ENCODE measurements around the gene MACROD2. TPM values are rescaled to one million over a fixed set of nuclear protein-coding genes. Genes with fewer than 3 reads are reported as not detected.

The MACROD2 gene
- total RNA-seq, 1 donor from 2014 or later = 2.4 TPM

DNA sequence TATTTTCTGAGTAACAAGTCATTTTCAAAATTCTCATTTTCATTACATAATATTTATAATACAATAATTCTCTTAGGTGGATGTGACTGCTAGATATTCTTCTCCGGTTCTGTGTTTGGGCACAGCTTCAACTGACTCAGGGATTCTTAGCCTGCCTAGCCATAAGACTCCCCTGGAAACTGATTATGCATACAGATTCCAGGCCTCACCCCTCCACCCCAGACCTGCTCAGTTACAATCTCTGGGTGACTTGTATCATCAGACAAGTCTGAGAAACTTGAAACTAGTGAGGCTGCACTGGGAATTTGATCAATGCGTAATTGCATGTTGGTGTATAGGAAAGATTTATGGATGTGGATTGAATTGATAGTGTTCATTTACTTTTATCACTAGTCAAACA lies 316.7 kb downstream of the MACROD2 start:
- H2AFZ ChIP-seq (ENCODE audit: low read depth, low read length) = no peak overlapping the region
- no peak for FAIRE-seq
- H3K4me3 Mint-ChIP-seq (ENCODE audit: unreplicated experiment) = no peak overlapping the region
- H3K9ac ChIP-seq (ENCODE audit: low read length) = no peak overlapping the region
- no peak overlapping the region for H3K27ac ChIP-seq (ENCODE audit: low read depth, low read length)
- no peaks in the 10 kb centered on the region for H3K27me3 Mint-ChIP-seq (ENCODE audit: low read depth, unreplicated experiment)
- H4K20me1 ChIP-seq (ENCODE audit: insufficient read depth, low read length) = no peaks in the 10 kb centered on the region
- no peaks in the 10 kb centered on the region for H3K27me3 ChIP-seq (ENCODE audit: insufficient read depth, low read length)
- no peak overlapping the region for H3K4me3 ChIP-seq (ENCODE audit: insufficient read depth, low read depth, low read length)
- no peak overlapping the region for H3K4me2 ChIP-seq (ENCODE audit: low read length)
- H3K9me3 Mint-ChIP-seq (ENCODE audit: unreplicated experiment) = no peaks in the 10 kb centered on the region
- H3K27ac Mint-ChIP-seq (ENCODE audit: unreplicated experiment) = no peak overlapping the region
- no peak for DNase-seq (ENCODE audit: low read depth)
- H3K36me3 Mint-ChIP-seq (ENCODE audit: low read depth, unreplicated experiment) = no peaks in the 10 kb centered on the region
- H3K36me3 ChIP-seq (ENCODE audit: insufficient read depth, low read length) = no peaks in the 10 kb centered on the region
- no peaks in the 10 kb centered on the region for H3K79me2 ChIP-seq (ENCODE audit: insufficient read depth, low read length)
- H3K9me3 ChIP-seq (ENCODE audit: insufficient read depth, low read depth, low read length) = no peaks in the 10 kb centered on the region
- no peaks in the 10 kb centered on the region for H3K4me1 Mint-ChIP-seq (ENCODE audit: low read depth, unreplicated experiment)
- H3K4me1 ChIP-seq (ENCODE audit: insufficient read depth, low read length) = no peaks in the 10 kb centered on the region
- TF ChIP-seq, protein P1, sequence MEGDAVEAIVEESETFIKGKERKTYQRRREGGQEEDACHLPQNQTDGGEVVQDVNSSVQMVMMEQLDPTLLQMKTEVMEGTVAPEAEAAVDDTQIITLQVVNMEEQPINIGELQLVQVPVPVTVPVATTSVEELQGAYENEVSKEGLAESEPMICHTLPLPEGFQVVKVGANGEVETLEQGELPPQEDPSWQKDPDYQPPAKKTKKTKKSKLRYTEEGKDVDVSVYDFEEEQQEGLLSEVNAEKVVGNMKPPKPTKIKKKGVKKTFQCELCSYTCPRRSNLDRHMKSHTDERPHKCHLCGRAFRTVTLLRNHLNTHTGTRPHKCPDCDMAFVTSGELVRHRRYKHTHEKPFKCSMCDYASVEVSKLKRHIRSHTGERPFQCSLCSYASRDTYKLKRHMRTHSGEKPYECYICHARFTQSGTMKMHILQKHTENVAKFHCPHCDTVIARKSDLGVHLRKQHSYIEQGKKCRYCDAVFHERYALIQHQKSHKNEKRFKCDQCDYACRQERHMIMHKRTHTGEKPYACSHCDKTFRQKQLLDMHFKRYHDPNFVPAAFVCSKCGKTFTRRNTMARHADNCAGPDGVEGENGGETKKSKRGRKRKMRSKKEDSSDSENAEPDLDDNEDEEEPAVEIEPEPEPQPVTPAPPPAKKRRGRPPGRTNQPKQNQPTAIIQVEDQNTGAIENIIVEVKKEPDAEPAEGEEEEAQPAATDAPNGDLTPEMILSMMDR (IDR thresholded peaks at IDR 0.05; ENCODE audit: insufficient read depth, low read depth, low read length) = no peak
- TF ChIP-seq EZH2 (IDR thresholded peaks at IDR 0.05; ENCODE audit: insufficient read depth, low read length) = no peak

DNA sequence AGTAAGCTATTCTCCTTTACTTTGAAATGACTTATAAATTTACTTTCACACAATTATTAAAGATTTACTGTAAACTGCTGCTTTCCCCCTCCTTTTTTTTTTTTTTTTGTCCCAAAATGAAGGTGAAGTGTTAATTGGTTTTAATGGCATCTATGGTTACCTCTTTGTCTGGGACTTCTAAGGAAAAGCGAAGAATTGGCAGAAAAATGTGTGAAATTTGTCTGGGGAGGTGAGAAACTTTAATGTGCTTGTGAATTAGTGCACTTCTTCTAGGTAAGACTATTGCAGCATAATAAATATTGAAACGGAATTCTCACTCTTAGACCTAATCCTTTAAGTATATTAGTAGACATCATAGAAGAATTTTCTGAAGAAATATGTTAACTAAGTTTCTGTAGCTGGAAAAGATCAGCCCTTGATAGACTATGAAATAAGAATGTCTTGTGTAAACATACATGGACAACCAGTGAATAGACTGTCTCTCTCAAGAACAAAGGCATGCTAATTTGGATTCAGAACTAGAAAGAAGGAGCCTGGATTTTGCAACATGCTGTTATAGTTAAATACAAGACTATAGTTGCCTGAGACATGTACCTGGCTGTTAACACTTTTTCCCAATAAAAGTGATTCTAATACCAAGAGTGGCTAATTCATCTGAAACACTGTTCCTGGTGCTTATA lies 318.2 kb downstream of the MACROD2 start:
- TF ChIP-seq, protein P1 (IDR thresholded peaks at IDR 0.05; ENCODE audit: insufficient read depth, low read depth, low read length) = no peak
- no peak for TF ChIP-seq EZH2 (IDR thresholded peaks at IDR 0.05; ENCODE audit: insufficient read depth, low read length)
- Histone ChIP-seq H3K27me3 (ENCODE audit: insufficient read depth, low read length) (no peaks in the 10 kb centered on the region), H3K9me3 (ENCODE audit: insufficient read depth, low read depth, low read length) (no peaks in the 10 kb centered on the region), H3K9ac (ENCODE audit: low read length) (no peak overlapping the region), H3K36me3 (ENCODE audit: insufficient read depth, low read length) (no peaks in the 10 kb centered on the region), H4K20me1 (ENCODE audit: insufficient read depth, low read length) (no peaks in the 10 kb centered on the region), H3K27ac (ENCODE audit: low read depth, low read length) (no peak overlapping the region), H3K4me1 (ENCODE audit: insufficient read depth, low read length) (no peaks in the 10 kb centered on the region), H3K4me2 (ENCODE audit: low read length) (no peak overlapping the region), H2AFZ (ENCODE audit: low read depth, low read length) (no peak overlapping the region), H3K4me3 (ENCODE audit: insufficient read depth, low read depth, low read length) (no peak overlapping the region), H3K79me2 (ENCODE audit: insufficient read depth, low read length) (no peaks in the 10 kb centered on the region)
- H3K4me1 Mint-ChIP-seq (ENCODE audit: low read depth, unreplicated experiment) = no peaks in the 10 kb centered on the region
- H3K4me3 Mint-ChIP-seq (ENCODE audit: unreplicated experiment) = no peak overlapping the region
- H3K36me3 Mint-ChIP-seq (ENCODE audit: low read depth, unreplicated experiment) = no peaks in the 10 kb centered on the region
- FAIRE-seq (no peak), DNase-seq (ENCODE audit: low read depth) (no peak)
- H3K9me3 Mint-ChIP-seq (ENCODE audit: unreplicated experiment) = no peaks in the 10 kb centered on the region
- H3K27ac Mint-ChIP-seq (ENCODE audit: unreplicated experiment) = no peak overlapping the region
- no peaks in the 10 kb centered on the region for H3K27me3 Mint-ChIP-seq (ENCODE audit: low read depth, unreplicated experiment)

DNA sequence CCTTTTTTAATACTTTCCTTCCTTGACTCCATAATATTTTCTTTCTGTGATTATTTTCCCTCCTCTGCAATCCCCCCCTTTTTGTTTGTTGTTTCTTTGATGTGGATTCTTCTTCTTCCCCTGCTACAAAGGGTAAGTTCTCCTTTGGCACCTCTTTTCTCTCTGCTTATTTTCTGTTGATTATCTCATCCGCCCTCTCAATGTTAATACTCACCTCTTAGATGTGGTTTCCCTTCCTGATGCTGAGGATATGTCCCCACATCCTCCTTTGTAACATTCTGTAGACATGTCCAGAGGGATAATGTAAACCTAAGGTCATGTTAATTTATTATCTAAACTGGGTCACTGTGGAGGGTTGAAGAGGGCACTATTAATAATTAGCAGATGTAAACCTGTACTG lies 324.4 kb downstream of the MACROD2 start:
- Histone ChIP-seq H2AFZ (ENCODE audit: low read depth, low read length) (no peak overlapping the region), H3K27me3 (ENCODE audit: insufficient read depth, low read length) (no peaks in the 10 kb centered on the region), H3K36me3 (ENCODE audit: insufficient read depth, low read length) (no peaks in the 10 kb centered on the region), H3K79me2 (ENCODE audit: insufficient read depth, low read length) (no peaks in the 10 kb centered on the region), H4K20me1 (ENCODE audit: insufficient read depth, low read length) (no peaks in the 10 kb centered on the region), H3K9ac (ENCODE audit: low read length) (no peak overlapping the region), H3K27ac (ENCODE audit: low read depth, low read length) (no peak overlapping the region), H3K9me3 (ENCODE audit: insufficient read depth, low read depth, low read length) (no peaks in the 10 kb centered on the region), H3K4me2 (ENCODE audit: low read length) (no peak overlapping the region), H3K4me3 (ENCODE audit: insufficient read depth, low read depth, low read length) (no peak overlapping the region), H3K4me1 (ENCODE audit: insufficient read depth, low read length) (no peaks in the 10 kb centered on the region)
- Mint-ChIP-seq H3K9me3 (ENCODE audit: unreplicated experiment) (no peaks in the 10 kb centered on the region), H3K27me3 (ENCODE audit: low read depth, unreplicated experiment) (no peaks in the 10 kb centered on the region), H3K36me3 (ENCODE audit: low read depth, unreplicated experiment) (no peaks in the 10 kb centered on the region), H3K27ac (ENCODE audit: unreplicated experiment) (no peak overlapping the region), H3K4me3 (ENCODE audit: unreplicated experiment) (no peak overlapping the region), H3K4me1 (ENCODE audit: low read depth, unreplicated experiment) (no peaks in the 10 kb centered on the region)
- TF ChIP-seq EZH2 (IDR thresholded peaks at IDR 0.05; ENCODE audit: insufficient read depth, low read length) = no peak
- DNase-seq (ENCODE audit: low read depth) (no peak), FAIRE-seq (no peak)
